GM23248 (cell line): Measurements from ENCODE around the gene C3orf38. TPM values are rescaled to one million over a fixed set of nuclear protein-coding genes. Genes with fewer than 3 reads are reported as not detected.
A peak's percentile ranks its signal among the peaks of the same experiment; 100 is the strongest.

Experiments used
- DNase-seq: peaks from one replicate; pipeline ENCODE4 v3.0.0-alpha.2; 2015
- H2AFZ ChIP-seq: fragments of 200-600 bp; sonication (generic); 2 replicates; pipeline ENCODE4 v1.6.1; 2016; ENCODE audit warnings: antibody characterized with exemption
- H3F3A ChIP-seq: fragments of 200-600 bp; sonication (generic); 2 replicates; pipeline ENCODE4 v1.6.1; 2016; ENCODE audit warnings: mild to moderate bottlenecking, antibody characterized with exemption, mixed run types; ENCODE audit not compliant: insufficient read depth
- H3K27ac ChIP-seq: fragments of 200-600 bp; sonication (generic); 2 replicates; pipeline ENCODE4 v1.5.1; 2016; ENCODE audit warnings: mild to moderate bottlenecking
- H3K27me3 ChIP-seq: fragments of 200-600 bp; sonication (generic); replicated peaks from 2 replicates; pipeline ENCODE4 v1.6.1; 2016; ENCODE audit warnings: mild to moderate bottlenecking; ENCODE audit not compliant: insufficient read depth
- H3K36me3 ChIP-seq: fragments of 200-600 bp; sonication (generic); 2 replicates; pipeline ENCODE4 v1.6.1; 2016; ENCODE audit warnings: low read depth, mild to moderate bottlenecking
- H3K4me1 ChIP-seq: fragments of 200-600 bp; sonication (generic); 2 replicates; pipeline ENCODE4 v1.6.1; 2016; ENCODE audit warnings: mild to moderate bottlenecking; ENCODE audit not compliant: insufficient read depth
- H3K4me2 ChIP-seq: fragments of 200-600 bp; sonication (generic); one replicate; pipeline ENCODE4 v1.6.1; 2016; ENCODE audit warnings: mild to moderate bottlenecking; ENCODE audit not compliant: unreplicated experiment
- H3K4me3 ChIP-seq: fragments of 200-600 bp; sonication (generic); 2 replicates; pipeline ENCODE4 v1.5.1; 2016; ENCODE audit warnings: mild to moderate bottlenecking
- H3K79me2 ChIP-seq: fragments of 200-600 bp; sonication (generic); 2 replicates; pipeline ENCODE4 v1.6.1; 2016; ENCODE audit warnings: mild to moderate bottlenecking; ENCODE audit not compliant: insufficient read depth
- H3K9ac ChIP-seq: fragments of 200-600 bp; sonication (generic); 2 replicates; pipeline ENCODE4 v1.6.1; 2016; ENCODE audit warnings: mild to moderate bottlenecking
- H3K9me2 ChIP-seq: fragments of 200-600 bp; sonication (generic); 2 replicates; pipeline ENCODE4 v1.6.1; 2016; ENCODE audit warnings: mixed run types, mild to moderate bottlenecking, moderate library complexity; ENCODE audit not compliant: insufficient read depth
- H3K9me3 ChIP-seq: fragments of 200-600 bp; sonication (generic); one replicate; pipeline ENCODE4 v1.6.1; 2017; ENCODE audit warnings: low read depth
- H4K20me1 ChIP-seq: fragments of 200-600 bp; sonication (generic); 2 replicates; pipeline ENCODE4 v1.6.0; 2016; ENCODE audit not compliant: insufficient read depth
- EZH2 ChIP-seq: fragments of 200-600 bp; sonication (generic); IDR thresholded peaks from 2 replicates; pipeline ENCODE4 v1.6.1; 2018; ENCODE audit warnings: antibody characterized with exemption, mild to moderate bottlenecking; ENCODE audit not compliant: insufficient read depth, poor library complexity, severe bottlenecking
- EZH2phosphoT487 ChIP-seq: fragments of 200-600 bp; sonication (generic); IDR thresholded peaks from 2 replicates; pipeline ENCODE4 v1.6.1; 2018; ENCODE audit warnings: antibody characterized with exemption, moderate library complexity, mild to moderate bottlenecking, low read depth; ENCODE audit not compliant: insufficient read depth
- WGBS, 2 experiments: methylation state at CpG; one replicate each; pipeline ENCODE4 v1.1.6; 2015 to 2017; ENCODE audit warnings: low lambda C conversion rate in 2 of 2, low coverage in 1 of 2; ENCODE audit errors: missing lambda C conversion rate in 2 of 2; 5-methylcytosine and 5-hydroxymethylcytosine counted together
- in situ Hi-C: fragments of 300-500 bp; cut with MboI; formaldehyde crosslinking; loops from 2 replicates; pipeline ENCODE4 v1.15.0; 2020
- polyA plus RNA-seq: library from polyadenylated mRNA; unstranded; fragments of >200 nt; fragmentation: Nextera tagmentation; extraction: Ambion mirVana; gene quantifications from 2 replicates; pipeline ENCODE4 v1.2.1, GENCODE V29; 2016
- total RNA-seq: library from RNA; depleted of rRNA; stranded (reverse); fragments of >200 nt; shearing (Covaris generic); gene quantifications from 2 replicates; pipeline ENCODE4 v1.2.3, GENCODE V29; 2014

The C3orf38 gene
- total and polyA plus RNA-seq, 2 experiments from 2014 or later = 24.9 to 26.8 TPM

GRCh38 chr3:88189361-88189810, 39.6 kb downstream of the C3orf38 start:
- Histone ChIP-seq H4K20me1 (no peaks in the 10 kb centered on the region), H3K27ac (no peak overlapping the region), H3K36me3 (no peaks in the 10 kb centered on the region), H3K4me2 (no peak overlapping the region), H3K9me2 (no peaks in the 10 kb centered on the region), H3K27me3 (no peaks in the 10 kb centered on the region), H3K4me1 (no peaks in the 10 kb centered on the region), H3K4me3 (0 out of 2 replicates have a peak overlapping the region, but pooled peaks have one; percentile 29), H3F3A (no peaks in the 10 kb centered on the region), H3K9me3 (no peaks in the 10 kb centered on the region), H3K9ac (no peak overlapping the region), H3K79me2 (no peaks in the 10 kb centered on the region), H2AFZ (peak overlapping the region; percentile 24; the same call in 1 of the 2 replicates)
- in situ Hi-C loops = no loop called here
- 80 to 84% methylated on average over 11 of the region's 11 CpGs for WGBS, 2 experiments
- TF ChIP-seq EZH2 (no peak), EZH2phosphoT487 (no peak)
- DNase-seq = no peak

DNA sequence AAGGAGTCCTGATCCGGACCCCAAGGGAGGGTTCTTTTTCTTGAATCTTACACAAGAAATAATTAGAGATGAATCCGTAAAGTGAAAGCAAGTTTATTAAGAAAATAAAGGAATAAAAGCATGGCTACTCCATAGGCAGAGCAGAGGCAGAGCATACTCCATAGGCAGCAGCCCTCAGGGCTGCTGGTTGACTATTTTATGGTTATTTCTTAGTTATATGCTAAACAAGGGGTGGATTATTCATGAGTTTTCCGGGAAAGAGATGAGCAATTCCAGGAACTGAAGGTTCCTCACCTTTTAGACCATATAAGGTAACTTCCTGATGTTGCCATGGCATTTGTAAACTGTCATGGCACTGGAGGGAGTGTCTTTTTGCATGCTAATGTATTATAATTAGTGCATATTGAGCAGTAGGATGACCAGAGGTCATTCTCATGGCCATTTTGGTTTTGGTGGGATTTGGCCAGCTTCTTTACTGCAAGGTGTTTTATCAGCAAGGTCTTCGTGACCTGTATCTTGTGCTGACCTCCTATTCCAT, 42.2 kb downstream of the C3orf38 start:
- H3K9me3 ChIP-seq = no peaks in the 10 kb centered on the region
- DNase-seq = no peak
- H3K4me1 ChIP-seq = no peaks in the 10 kb centered on the region
- H3K9ac ChIP-seq = no peak overlapping the region
- WGBS, 2 experiments = 53 to 59% methylated on average over 4 of the region's 4 CpGs
- no peak overlapping the region for H3K4me3 ChIP-seq
- no peak overlapping the region for H3K27ac ChIP-seq
- no peaks in the 10 kb centered on the region for H3K79me2 ChIP-seq
- H3F3A ChIP-seq = no peaks in the 10 kb centered on the region
- H4K20me1 ChIP-seq = no peaks in the 10 kb centered on the region
- in situ Hi-C loops = no loop called here
- no peaks in the 10 kb centered on the region for H3K9me2 ChIP-seq
- no peaks in the 10 kb centered on the region for H3K36me3 ChIP-seq
- no peak overlapping the region for H3K4me2 ChIP-seq
- TF ChIP-seq EZH2 (no peak), EZH2phosphoT487 (no peak)
- no peaks in the 10 kb centered on the region for H3K27me3 ChIP-seq
- H2AFZ ChIP-seq = no peak overlapping the region

GRCh38 chr3:88192631-88193030, 42.9 kb downstream of the C3orf38 start:
- Histone ChIP-seq H3K9me2 (no peaks in the 10 kb centered on the region), H3K4me3 (no peak overlapping the region), H3K9me3 (no peaks in the 10 kb centered on the region), H3F3A (no peaks in the 10 kb centered on the region), H4K20me1 (no peaks in the 10 kb centered on the region), H3K27ac (no peak overlapping the region), H3K36me3 (no peaks in the 10 kb centered on the region), H3K4me2 (no peak overlapping the region), H3K79me2 (no peaks in the 10 kb centered on the region), H3K27me3 (no peaks in the 10 kb centered on the region), H2AFZ (no peak overlapping the region), H3K9ac (no peak overlapping the region), H3K4me1 (no peaks in the 10 kb centered on the region)
- TF ChIP-seq EZH2phosphoT487 (no peak), EZH2 (no peak)
- WGBS, 2 experiments = 23 to 42% methylated on average over 3 of the region's 3 CpGs
- no peak for DNase-seq
- in situ Hi-C loops = no loop called here

DNA sequence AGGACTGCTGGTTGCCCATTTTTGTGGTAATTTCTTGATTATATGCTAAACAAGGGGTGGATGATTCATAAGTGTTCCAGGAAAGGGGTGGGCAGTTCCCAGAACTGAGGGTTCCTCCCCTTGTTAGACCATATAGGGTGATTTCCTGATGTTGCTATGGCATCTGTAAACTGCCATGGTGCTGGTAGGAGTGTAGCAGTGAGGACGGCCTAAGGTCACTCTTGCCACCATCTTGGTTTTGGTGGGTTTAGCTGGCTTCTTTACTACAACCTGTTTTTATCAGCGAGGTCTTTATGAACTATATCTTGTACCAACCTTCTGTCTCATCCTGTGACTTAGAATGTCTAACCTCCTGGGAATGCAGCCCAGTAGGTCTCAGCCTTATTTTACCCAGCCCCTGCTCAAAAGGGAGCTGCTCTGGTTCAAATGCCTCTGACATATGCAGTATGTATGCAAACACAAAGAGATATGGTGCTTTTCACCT, 46.2 kb downstream of the C3orf38 start:
- Histone ChIP-seq H3K9ac (no peak overlapping the region), H3K27ac (no peak overlapping the region), H3K27me3 (no peaks in the 10 kb centered on the region), H3K79me2 (no peaks in the 10 kb centered on the region), H3K4me3 (no peak overlapping the region), H3K9me2 (no peaks in the 10 kb centered on the region), H3K36me3 (no peaks in the 10 kb centered on the region), H4K20me1 (no peaks in the 10 kb centered on the region), H2AFZ (0 out of 2 replicates have a peak overlapping the region, but pooled peaks have one; percentile 13), H3K9me3 (no peaks in the 10 kb centered on the region), H3K4me1 (no peaks in the 10 kb centered on the region), H3F3A (no peaks in the 10 kb centered on the region), H3K4me2 (no peak overlapping the region)
- 79 to 83% methylated on average over 2 of the region's 2 CpGs for WGBS, 2 experiments
- TF ChIP-seq EZH2phosphoT487 (no peak), EZH2 (no peak)
- DNase-seq = peak; percentile 19
- in situ Hi-C loops = no loop called here
